ENCODE results near the gene CLDN2.

Gene CLDN2

DNA sequence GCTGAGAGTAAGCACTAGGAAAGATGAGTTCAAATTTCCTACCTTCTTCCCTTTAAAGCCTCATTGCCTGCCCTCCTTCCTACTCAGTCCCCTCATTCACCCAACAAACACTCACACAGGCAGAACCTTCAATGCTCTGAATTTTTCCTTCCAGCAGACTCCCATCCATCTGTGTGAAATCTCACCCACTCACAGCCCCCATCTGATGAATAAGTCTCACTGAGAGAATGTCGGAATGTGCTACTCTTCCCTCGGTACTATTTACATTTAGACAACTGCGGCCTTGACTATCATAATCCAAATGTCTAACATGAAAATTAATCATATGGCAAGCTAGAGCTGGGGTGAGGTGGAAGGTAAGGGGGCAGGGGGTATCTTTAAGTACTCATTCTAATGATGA is 19.4 kb downstream of the CLDN2 start:
- no peaks in the 10 kb centered on the region for H3K36me3 ChIP-seq (replicated peaks; ENCODE audit: low read depth, low read length)
- no peaks in the 10 kb centered on the region for H3K9me3 ChIP-seq (ENCODE audit: insufficient read depth, low read length)
- H3K4me1 ChIP-seq (ENCODE audit: low read length) = no peaks in the 10 kb centered on the region
- no peak overlapping the region for H3K9ac ChIP-seq (ENCODE audit: low read length)
- no peak overlapping the region for H3K4me2 ChIP-seq (ENCODE audit: low read length)
- no peaks in the 10 kb centered on the region for H3K27me3 ChIP-seq (ENCODE audit: low read depth, low read length)
- H3K4me3 ChIP-seq (ENCODE audit: low read length) = no peak overlapping the region
- no peaks in the 10 kb centered on the region for H4K20me1 ChIP-seq (ENCODE audit: insufficient read depth, low read length)
- H3K79me2 ChIP-seq (ENCODE audit: low read length) = no peaks in the 10 kb centered on the region
- H2AFZ ChIP-seq (ENCODE audit: low read depth, low read length) = no peak overlapping the region
- no peak overlapping the region for H3K27ac ChIP-seq (ENCODE audit: low read length)
- no peak for TF ChIP-seq EZH2phosphoT487 (IDR thresholded peaks at IDR 0.05; ENCODE audit: low read depth)
- TF ChIP-seq, protein P1, sequence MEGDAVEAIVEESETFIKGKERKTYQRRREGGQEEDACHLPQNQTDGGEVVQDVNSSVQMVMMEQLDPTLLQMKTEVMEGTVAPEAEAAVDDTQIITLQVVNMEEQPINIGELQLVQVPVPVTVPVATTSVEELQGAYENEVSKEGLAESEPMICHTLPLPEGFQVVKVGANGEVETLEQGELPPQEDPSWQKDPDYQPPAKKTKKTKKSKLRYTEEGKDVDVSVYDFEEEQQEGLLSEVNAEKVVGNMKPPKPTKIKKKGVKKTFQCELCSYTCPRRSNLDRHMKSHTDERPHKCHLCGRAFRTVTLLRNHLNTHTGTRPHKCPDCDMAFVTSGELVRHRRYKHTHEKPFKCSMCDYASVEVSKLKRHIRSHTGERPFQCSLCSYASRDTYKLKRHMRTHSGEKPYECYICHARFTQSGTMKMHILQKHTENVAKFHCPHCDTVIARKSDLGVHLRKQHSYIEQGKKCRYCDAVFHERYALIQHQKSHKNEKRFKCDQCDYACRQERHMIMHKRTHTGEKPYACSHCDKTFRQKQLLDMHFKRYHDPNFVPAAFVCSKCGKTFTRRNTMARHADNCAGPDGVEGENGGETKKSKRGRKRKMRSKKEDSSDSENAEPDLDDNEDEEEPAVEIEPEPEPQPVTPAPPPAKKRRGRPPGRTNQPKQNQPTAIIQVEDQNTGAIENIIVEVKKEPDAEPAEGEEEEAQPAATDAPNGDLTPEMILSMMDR (IDR thresholded peaks at IDR 0.05; ENCODE audit: low read depth, low read length) = no peak

DNA sequence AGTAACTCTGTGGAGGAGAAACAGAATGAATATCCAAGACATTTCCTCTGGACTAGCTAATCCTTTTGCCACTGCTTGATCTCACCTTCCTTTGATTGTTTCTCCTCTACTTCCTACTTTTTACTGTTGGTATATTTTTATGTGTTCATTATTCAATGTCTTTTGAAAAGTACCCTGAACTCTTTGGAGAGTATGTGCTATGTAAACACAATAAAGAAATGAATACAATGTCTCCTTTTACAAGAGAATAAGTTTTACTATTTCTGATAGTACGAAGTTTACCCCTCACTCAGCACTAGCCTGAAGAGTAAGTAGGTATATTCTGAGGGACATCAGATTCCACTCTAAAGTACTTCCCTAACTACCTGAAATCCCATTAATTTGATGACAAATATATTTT is 19.9 kb downstream of the CLDN2 start:
- TF ChIP-seq, protein P1 (IDR thresholded peaks at IDR 0.05; ENCODE audit: low read depth, low read length) = no peak
- no peak for TF ChIP-seq EZH2phosphoT487 (IDR thresholded peaks at IDR 0.05; ENCODE audit: low read depth)
- Histone ChIP-seq H3K9ac (ENCODE audit: low read length) (no peak overlapping the region), H3K4me3 (ENCODE audit: low read length) (no peak overlapping the region), H3K27ac (ENCODE audit: low read length) (no peak overlapping the region), H3K4me1 (ENCODE audit: low read length) (no peaks in the 10 kb centered on the region), H3K4me2 (ENCODE audit: low read length) (no peak overlapping the region), H3K9me3 (ENCODE audit: insufficient read depth, low read length) (no peaks in the 10 kb centered on the region), H3K36me3 (replicated peaks; ENCODE audit: low read depth, low read length) (no peaks in the 10 kb centered on the region), H4K20me1 (ENCODE audit: insufficient read depth, low read length) (no peaks in the 10 kb centered on the region), H3K27me3 (ENCODE audit: low read depth, low read length) (no peaks in the 10 kb centered on the region), H2AFZ (ENCODE audit: low read depth, low read length) (no peak overlapping the region), H3K79me2 (ENCODE audit: low read length) (no peaks in the 10 kb centered on the region)

DNA sequence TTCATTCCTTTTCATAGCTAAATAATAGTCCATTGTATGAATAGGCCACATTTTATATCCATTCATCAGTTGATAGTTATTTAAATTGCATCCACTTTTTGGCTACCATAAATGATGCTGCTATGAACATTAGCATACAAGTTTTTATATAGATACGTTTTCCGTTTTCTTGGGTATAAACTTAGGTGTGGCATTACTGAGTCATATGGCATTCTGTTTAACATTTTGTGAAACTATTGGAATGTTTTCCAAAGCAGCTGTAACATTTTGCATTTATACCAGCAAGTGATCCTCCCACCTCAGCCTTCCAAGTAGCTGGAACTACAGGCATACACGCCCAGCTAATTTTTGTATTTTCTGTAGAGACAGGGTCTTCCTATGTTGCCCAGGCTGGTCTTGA is 26.3 kb downstream of the CLDN2 start:
- Histone ChIP-seq H3K79me2 (ENCODE audit: low read length) (no peaks in the 10 kb centered on the region), H3K4me2 (ENCODE audit: low read length) (no peak overlapping the region), H3K4me1 (ENCODE audit: low read length) (peaks cover 6% of the 10 kb centered on the region), H3K9me3 (ENCODE audit: insufficient read depth, low read length) (no peaks in the 10 kb centered on the region), H4K20me1 (ENCODE audit: insufficient read depth, low read length) (no peaks in the 10 kb centered on the region), H3K4me3 (ENCODE audit: low read length) (no peak overlapping the region), H3K27me3 (ENCODE audit: low read depth, low read length) (no peaks in the 10 kb centered on the region), H2AFZ (ENCODE audit: low read depth, low read length) (no peak overlapping the region), H3K36me3 (replicated peaks; ENCODE audit: low read depth, low read length) (no peaks in the 10 kb centered on the region), H3K9ac (ENCODE audit: low read length) (no peak overlapping the region), H3K27ac (ENCODE audit: low read length) (no peak overlapping the region)
- TF ChIP-seq, protein P1 (IDR thresholded peaks at IDR 0.05; ENCODE audit: low read depth, low read length) = no peak
- no peak for TF ChIP-seq EZH2phosphoT487 (IDR thresholded peaks at IDR 0.05; ENCODE audit: low read depth)

DNA sequence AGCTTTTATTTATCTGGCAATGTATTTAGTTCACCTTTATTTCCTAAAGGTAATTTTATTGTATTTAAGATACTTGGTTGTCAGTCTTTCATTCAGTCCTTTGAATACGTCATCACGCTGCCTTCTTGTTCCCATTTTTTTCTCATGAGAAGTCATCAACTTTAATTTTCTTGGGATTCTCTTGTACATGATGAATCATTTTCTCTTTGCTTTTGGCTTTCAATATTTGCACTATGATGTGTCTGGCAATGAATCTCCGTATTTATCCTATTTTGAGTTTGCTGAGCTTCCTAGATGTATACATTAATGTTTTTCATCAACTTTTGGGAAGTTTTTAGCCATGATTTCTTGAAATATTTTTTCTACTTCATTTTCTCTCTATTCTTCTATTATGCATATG is 28.4 kb downstream of the CLDN2 start:
- H2AFZ ChIP-seq (ENCODE audit: low read depth, low read length) = no peak overlapping the region
- no peak overlapping the region for H3K4me2 ChIP-seq (ENCODE audit: low read length)
- H3K4me3 ChIP-seq (ENCODE audit: low read length) = no peak overlapping the region
- peaks cover 12% of the 10 kb centered on the region for H3K4me1 ChIP-seq (ENCODE audit: low read length)
- H3K27ac ChIP-seq (ENCODE audit: low read length) = no peak overlapping the region
- no peaks in the 10 kb centered on the region for H3K36me3 ChIP-seq (replicated peaks; ENCODE audit: low read depth, low read length)
- no peak for TF ChIP-seq EZH2phosphoT487 (IDR thresholded peaks at IDR 0.05; ENCODE audit: low read depth)
- H3K27me3 ChIP-seq (ENCODE audit: low read depth, low read length) = no peaks in the 10 kb centered on the region
- H3K9me3 ChIP-seq (ENCODE audit: insufficient read depth, low read length) = no peaks in the 10 kb centered on the region
- H3K9ac ChIP-seq (ENCODE audit: low read length) = no peak overlapping the region
- H3K79me2 ChIP-seq (ENCODE audit: low read length) = no peaks in the 10 kb centered on the region
- no peaks in the 10 kb centered on the region for H4K20me1 ChIP-seq (ENCODE audit: insufficient read depth, low read length)

DNA sequence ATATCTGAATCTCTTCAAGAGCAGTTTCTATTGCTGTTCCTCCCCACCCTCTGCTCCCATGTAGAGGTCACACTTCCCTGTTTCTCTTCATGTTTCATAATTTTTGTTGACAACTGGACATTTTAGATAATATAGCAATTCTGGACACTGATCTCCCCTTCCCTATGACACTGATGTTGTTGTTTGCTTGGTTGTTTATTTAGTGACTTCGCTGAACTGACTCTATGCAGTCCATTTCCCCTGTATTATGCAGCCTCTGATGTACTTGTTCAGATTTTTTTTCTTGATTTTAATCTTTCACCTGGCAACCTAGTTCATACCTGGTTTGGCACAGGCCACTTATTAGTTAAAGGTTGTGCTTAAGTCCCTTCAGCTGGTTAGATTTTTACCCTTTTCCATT is 29.2 kb downstream of the CLDN2 start:
- Histone ChIP-seq H3K4me3 (ENCODE audit: low read length) (no peak overlapping the region), H3K9me3 (ENCODE audit: insufficient read depth, low read length) (no peaks in the 10 kb centered on the region), H3K79me2 (ENCODE audit: low read length) (no peaks in the 10 kb centered on the region), H3K9ac (ENCODE audit: low read length) (no peak overlapping the region), H3K27me3 (ENCODE audit: low read depth, low read length) (no peaks in the 10 kb centered on the region), H4K20me1 (ENCODE audit: insufficient read depth, low read length) (no peaks in the 10 kb centered on the region), H3K36me3 (replicated peaks; ENCODE audit: low read depth, low read length) (no peaks in the 10 kb centered on the region), H3K27ac (ENCODE audit: low read length) (no peak overlapping the region), H3K4me2 (ENCODE audit: low read length) (no peak overlapping the region), H3K4me1 (ENCODE audit: low read length) (peaks cover 18% of the 10 kb centered on the region), H2AFZ (ENCODE audit: low read depth, low read length) (no peak overlapping the region)
- TF ChIP-seq, protein P1 (IDR thresholded peaks at IDR 0.05; ENCODE audit: low read depth, low read length) = no peak
- TF ChIP-seq EZH2phosphoT487 (IDR thresholded peaks at IDR 0.05; ENCODE audit: low read depth) = no peak
